K562 (cell line): Measurements from ENCODE around the gene GDAP2. TPM values are rescaled to one million over a fixed set of nuclear protein-coding genes. Genes with fewer than 3 reads are reported as not detected.

Experiments used
- ATAC-seq: fragments of 200-7000 bp; cut with Tn5 transposase; 3 replicates; pipeline ENCODE4 v1.9.1; 2020; ENCODE audit warnings: moderate library complexity
- BruUV-seq: library from RNA; stranded (reverse); fragments of 400-500 nt; replicated peaks from 2 replicates; lab custom pipeline; 2021; lab: Mats Ljungman, UMichigan
- CTCF ChIA-PET: fragments of 300-600 bp; formaldehyde crosslinking; extraction: SDS; loops from one replicate; lab custom pipeline; 2021; ENCODE audit warnings: low intra/inter-chr PET ratio; lab: Yijun Ruan, JAX
- POLR2A ChIA-PET: fragments of 300-600, 350-650 bp; sonication (Branson Sonifier 250); formaldehyde crosslinking; extraction: SDS; loops from one replicate; lab custom pipeline; 2021; ENCODE audit warnings: antibody characterized with exemption, inconsistent platforms; lab: Yijun Ruan, JAX
- DNase-seq, 4 experiments: peaks; one replicate each; pipeline versions ENCODE4 v3.0.0 to v3.0.0-alpha.2; 2011 to 2018; ENCODE audit warnings: low spot score in 3 of 4, mixed read lengths in 3 of 4; ENCODE audit errors: extremely low read depth in 1 of 4
- FAIRE-seq: peaks from 2 replicates; lab custom pipeline; 2011; peaks lifted over from hg19 to GRCh38; lab: Jason Lieb, UNC
- H2AFZ ChIP-seq: 2 replicates; pipeline ENCODE4 v1.6.0; 2011; ENCODE audit warnings: low read depth, low read length, control low read depth, inconsistent platforms
- H3K27ac ChIP-seq: fragments of 200-600 bp; 3 replicates; pipeline ENCODE4 v1.8.0; 2011; ENCODE audit warnings: low read depth, mild to moderate bottlenecking, control low read depth, inconsistent platforms, low read length, moderate library complexity, mixed read lengths; ENCODE audit errors: extremely low read depth
- H3K27me3 ChIP-seq, 2 experiments: fragments of 300-600 bp in 1 of 2; 2 replicates in 1 of 2; 3 replicates in 1 of 2; pipeline versions ENCODE4 v1.6.0 to v1.8.0; 2011; ENCODE audit warnings: inconsistent platforms in 2 of 2, low read length in 2 of 2, mild to moderate bottlenecking in 1 of 2, mixed read lengths in 1 of 2, moderate library complexity in 1 of 2; ENCODE audit not compliant: control insufficient read depth in 2 of 2, insufficient read depth in 2 of 2
- H3K36me3 ChIP-seq: fragments of 300-600 bp; 3 replicates; pipeline ENCODE4 v1.8.0; 2011; ENCODE audit warnings: mild to moderate bottlenecking, low read length, inconsistent platforms; ENCODE audit not compliant: control insufficient read depth, insufficient read depth
- H3K4me1 ChIP-seq, 2 experiments: fragments of 200-600 bp in 1 of 2; replicated peaks in 1 of 2; 2 replicates in 1 of 2; 3 replicates in 1 of 2; pipeline versions ENCODE4 v1.5.1 to v1.8.0; 2011; ENCODE audit warnings: inconsistent platforms in 2 of 2, low read length in 2 of 2, mild to moderate bottlenecking in 1 of 2, mixed read lengths in 1 of 2, moderate library complexity in 1 of 2; ENCODE audit not compliant: control insufficient read depth in 2 of 2, insufficient read depth in 2 of 2
- H3K4me2 ChIP-seq: 2 replicates; pipeline ENCODE4 v1.6.1; 2011; ENCODE audit warnings: low read length, control low read depth, inconsistent platforms, mixed read lengths; ENCODE audit not compliant: insufficient read depth
- H3K4me3 ChIP-seq: fragments of 200-600 bp; sonication (generic), shearing (Covaris generic); 2 replicates; pipeline ENCODE4 v1.5.1; 2016; ENCODE audit warnings: control low read depth, inconsistent platforms
- H3K79me2 ChIP-seq: fragments of 200-600 bp; 3 replicates; pipeline ENCODE4 v1.8.0; 2011; ENCODE audit warnings: low read length, inconsistent platforms; ENCODE audit not compliant: control insufficient read depth, insufficient read depth
- H3K9ac ChIP-seq, 2 experiments: 2 replicates each; pipeline versions ENCODE4 v1.6.0 to v1.6.1; 2011; ENCODE audit warnings: low read depth in 2 of 2, low read length in 2 of 2, control low read depth in 1 of 2, inconsistent platforms in 1 of 2, mild to moderate bottlenecking in 1 of 2, mixed read lengths in 1 of 2; ENCODE audit not compliant: insufficient read depth in 1 of 2
- H3K9me1 ChIP-seq: one replicate; pipeline ENCODE4 v1.6.0; 2011; ENCODE audit warnings: inconsistent platforms, mild to moderate bottlenecking, low read length, moderate library complexity; ENCODE audit not compliant: control insufficient read depth, insufficient read depth
- H3K9me3 ChIP-seq: replicated peaks from 2 replicates; pipeline ENCODE4 v1.5.1; 2011; ENCODE audit warnings: low read depth, low read length, inconsistent platforms; ENCODE audit not compliant: control insufficient read depth, insufficient read depth
- H4K20me1 ChIP-seq: replicated peaks from 2 replicates; pipeline ENCODE4 v1.6.1; 2011; ENCODE audit warnings: low read length, inconsistent platforms, mixed read lengths; ENCODE audit not compliant: control insufficient read depth, insufficient read depth
- CHD2 ChIP-seq: IDR thresholded peaks from 2 replicates; pipeline ENCODE4 v1.6.1; 2011; ENCODE audit warnings: low read depth, low read length
- ELF2 ChIP-seq: fragments of 250-450 bp; sonication (Bioruptor Pico); IDR thresholded peaks from 2 replicates; pipeline ENCODE4 v1.5.0; 2021; ENCODE audit warnings: mild to moderate bottlenecking
- EP300 ChIP-seq: IDR thresholded peaks from 2 replicates; pipeline ENCODE4 v1.6.1; 2012; ENCODE audit warnings: low read length, improper control_type of control experiment
- GTF2A2 ChIP-seq: IDR thresholded peaks from 2 replicates; pipeline ENCODE4 v1.6.1; 2016; ENCODE audit warnings: mild to moderate bottlenecking, missing genetic modification characterization, missing compliant biosample characterization
- IRF1 ChIP-seq: sonication (generic); formaldehyde crosslinking; IDR thresholded peaks from 2 replicates; pipeline ENCODE4 v1.8.0; 2022; ENCODE audit warnings: missing genetic modification reagents, mild to moderate bottlenecking, borderline replicate concordance
- NFATC3 ChIP-seq: fragments of 450-650 bp; IDR thresholded peaks from 2 replicates; pipeline ENCODE4 v1.6.1; 2017; ENCODE audit warnings: mild to moderate bottlenecking
- PTRF ChIP-seq: fragments of 450-650 bp; IDR thresholded peaks from 2 replicates; pipeline ENCODE4 v1.6.1; 2016; ENCODE audit warnings: mild to moderate bottlenecking, missing genetic modification characterization, missing compliant biosample characterization
- RB1 ChIP-seq: fragments of 450-650 bp; IDR thresholded peaks from 2 replicates; pipeline ENCODE4 v1.6.1; 2017; ENCODE audit warnings: low read depth, mild to moderate bottlenecking
- STAT6 ChIP-seq: sonication (generic); formaldehyde crosslinking; IDR thresholded peaks from 2 replicates; pipeline ENCODE4 v1.8.1; 2023; ENCODE audit warnings: mild to moderate bottlenecking, missing genetic modification reagents
- TAF15 ChIP-seq: fragments of 200-400 bp; formaldehyde crosslinking; IDR thresholded peaks from 2 replicates; pipeline ENCODE4 v1.6.1; 2017; ENCODE audit warnings: mild to moderate bottlenecking, low read depth, low read length, moderate library complexity
- THRB ChIP-seq: fragments of 450-650 bp; formaldehyde crosslinking; conservative IDR thresholded peaks from 2 replicates; pipeline ENCODE4 v1.4.0; 2022; ENCODE audit warnings: mild to moderate bottlenecking, missing genetic modification characterization
- ZBTB34 ChIP-seq: fragments of 250-450 bp; sonication (Bioruptor Pico); IDR thresholded peaks from 2 replicates; pipeline ENCODE4 v1.8.0; 2021; ENCODE audit warnings: mild to moderate bottlenecking, moderate library complexity
- ZNF277 ChIP-seq: fragments of 250-450 bp; sonication (Bioruptor Pico); IDR thresholded peaks from 2 replicates; pipeline ENCODE4 v1.8.0; 2022; ENCODE audit warnings: inconsistent platforms, mild to moderate bottlenecking, moderate library complexity, borderline replicate concordance
- ZNF41 ChIP-seq: fragments of 250-450 bp; sonication (Bioruptor Pico); conservative IDR thresholded peaks from 2 replicates; pipeline ENCODE4 v1.4.0; 2020; ENCODE audit warnings: mild to moderate bottlenecking
- ZNF507 ChIP-seq: conservative IDR thresholded peaks from 2 replicates; pipeline ENCODE4 v1.6.1; 2017; ENCODE audit warnings: missing genetic modification characterization, missing compliant biosample characterization
- ZNF57 ChIP-seq: fragments of 450-650 bp; formaldehyde crosslinking; IDR thresholded peaks from 2 replicates; pipeline ENCODE4 v1.4.0; 2020; ENCODE audit warnings: mild to moderate bottlenecking, moderate library complexity
- ZNF780A ChIP-seq: fragments of 250-450 bp; sonication (Bioruptor Pico); IDR thresholded peaks from 2 replicates; pipeline ENCODE4 v1.5.0; 2021; ENCODE audit warnings: mild to moderate bottlenecking
- WGBS: fragments of 100-300 bp; shearing (Covaris generic); methylation state at CpG from one replicate; pipeline ENCODE4 v1.1.6; 2016; ENCODE audit warnings: low coverage, mixed read lengths; ENCODE audit not compliant: insufficient coverage; ENCODE audit errors: missing lambda C conversion rate; 5-methylcytosine and 5-hydroxymethylcytosine counted together
- in situ Hi-C: fragments of 300-500 bp; cut with MboI; formaldehyde crosslinking; loops from 4 replicates; pipeline ENCODE4 v1.15.0; 2018; ENCODE audit warnings: inconsistent platforms, mixed read lengths
- intact Hi-C: fragments of 100-400 bp; cut with micrococcal nuclease; formaldehyde crosslinking; loops from 2 replicates; pipeline ENCODE4 v1.14.2; 2022
- polyA plus RNA-seq, 8 experiments: library from polyadenylated mRNA; depleted of rRNA in 4 of 8; stranded (reverse) in 5 of 8; unstranded in 3 of 8; fragments of >200 nt; fragmentation: Nextera tagmentation in 2 of 8; fragmentation: Illumina TruSeq in 1 of 8; extraction: Ambion mirVana in 2 of 8; extraction: Trizol in 1 of 8; gene quantifications; 2 replicates each; pipeline versions ENCODE4 v1.2.1 to v1.2.3, GENCODE V29; 2011 to 2014; ENCODE audit warnings: inconsistent platforms in 1 of 8, missing spikeins in 1 of 8
- total RNA-seq, 7 experiments: library from RNA; depleted of rRNA in 6 of 7; stranded (reverse); fragments of >200 nt in 6 of 7; fragmentation: Illumina TruSeq in 2 of 7; extraction: Trizol in 2 of 7; gene quantifications; 2 replicates each; pipeline versions ENCODE4 v1.2.1 to v1.2.3, GENCODE V29; 2011 to 2021; ENCODE audit warnings: low replicate concordance in 1 of 7

The GDAP2 gene
- total and polyA plus RNA-seq, 9 of the 15 experiments (the other 6 are each of a cell fraction or from before 2014, with no cell fraction given): 4.1 to 23.1 (median 13.2) TPM

- Histone ChIP-seq H3K9ac (no peak overlapping the region), H3K27ac (no peak overlapping the region), H3K79me2 (no peaks in the 10 kb centered on the region), H3K4me3 (no peak overlapping the region), H3K4me1 (no peaks in the 10 kb centered on the region), H3K9me3 (no peaks in the 10 kb centered on the region), H2AFZ (no peak overlapping the region), H3K4me2 (no peak overlapping the region), H4K20me1 (no peaks in the 10 kb centered on the region), H3K36me3 (no peaks in the 10 kb centered on the region), H3K9me1 (no peaks in the 10 kb centered on the region), H3K27me3 (peaks cover 2 to 4% of the 10 kb centered on the region in 2 experiments; a peak in 3 of 5 replicates)
- BruUV-seq: no TSS peak
- DNase-seq: no peak
- 0% methylated on average over 3 of the region's 3 CpGs for WGBS
- FAIRE-seq: no peak
- no peak; the same call in 2 of the 3 replicates for ATAC-seq
- ChIA-PET CTCF (no interaction called here), POLR2A (interaction anchor here (0.6 to 2.8 kb wide), 4 partner anchors 9 to 25 kb away, joined by 3 to 14 read pairs (median 6); no protein-coding TSS in a partner anchor)
- in situ Hi-C loops: no loop called here
- intact Hi-C loops: no loop called here
- no peak for TF ChIP-seq EP300
- no peak for TF ChIP-seq STAT6 (CRISPR knock-in tag)
- TF ChIP-seq RB1: no peak
- no peak for TF ChIP-seq ZNF780A (CRISPR knock-in tag)
- no peak for TF ChIP-seq PTRF (tag)
- no peak for TF ChIP-seq CHD2
- TF ChIP-seq ZBTB34 (CRISPR knock-in tag): no peak
- TF ChIP-seq ELF2 (CRISPR knock-in tag): no peak
- no peak for TF ChIP-seq ZNF277 (CRISPR knock-in tag)
- no peak for TF ChIP-seq THRB (CRISPR knock-in tag)
- TF ChIP-seq NFATC3: no peak
- TF ChIP-seq TAF15: no peak
- TF ChIP-seq ZNF57 (CRISPR knock-in tag): no peak
- no peak for TF ChIP-seq ZNF41 (CRISPR knock-in tag)
- no peak for TF ChIP-seq IRF1
- TF ChIP-seq ZNF507: no peak
- TF ChIP-seq GTF2A2 (tag): no peak
Measured at GRCh38 chr1:117976381-117976780, 47.0 kb upstream of the GDAP2 start.
